HG03460 (cell line): ENCODE results near the gene LRRC3.
"Not testable (repeated sequence)": the region's sequence is repeated elsewhere in the genome, so short reads cannot be mapped to it uniquely, and the experiment has no call there.

Experiments
- ATAC-seq: cut with Tn5 transposase; IDR thresholded peaks from one replicate; pipeline ENCODE4 v1.9.1; 2021; ENCODE audit not compliant: unreplicated experiment

Gene LRRC3

DNA sequence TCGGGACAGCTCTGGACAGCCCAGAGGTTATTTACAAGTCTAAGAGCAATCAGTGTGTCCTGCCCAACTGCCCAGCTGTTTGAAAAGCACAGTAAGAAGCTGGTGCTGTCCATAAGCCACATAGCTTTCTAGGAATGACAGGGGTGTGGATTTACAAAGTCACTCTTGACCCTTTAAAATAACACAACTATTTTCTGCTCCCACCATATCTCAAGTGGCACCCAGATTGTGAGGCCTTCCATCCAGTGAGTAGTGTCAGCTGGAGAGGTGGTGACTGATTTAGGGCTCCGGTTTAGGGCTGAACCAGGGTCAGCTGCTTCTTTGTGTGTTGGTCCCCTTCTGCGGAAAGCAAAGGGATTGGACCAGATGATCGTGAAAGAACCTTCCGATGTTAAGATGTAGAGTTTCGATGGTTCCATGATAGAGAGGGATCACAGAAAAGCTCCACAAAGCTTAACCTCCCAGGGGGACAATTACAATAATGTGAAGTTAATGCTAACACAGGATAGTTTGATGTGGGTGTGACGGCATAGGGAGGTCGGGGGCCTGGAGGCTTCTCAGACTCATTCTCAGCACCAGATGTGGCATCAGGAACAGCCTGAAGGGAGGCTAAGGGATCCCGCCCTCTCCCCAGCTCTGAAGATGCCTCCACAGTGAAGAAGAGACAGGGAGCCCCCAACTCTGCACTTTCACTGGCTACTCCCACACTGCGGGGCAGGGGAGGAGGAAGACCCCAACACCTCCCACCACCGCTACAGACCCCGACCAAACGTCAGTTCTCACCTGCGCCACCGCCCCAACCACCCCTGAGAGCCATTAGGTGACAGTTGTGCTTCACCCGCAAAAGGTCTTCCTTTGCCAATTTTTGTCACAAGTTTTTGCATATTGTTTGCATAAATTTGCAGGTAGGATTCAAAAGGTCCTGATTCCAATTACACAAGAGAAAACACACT, 40.6 kb downstream of the LRRC3 start:
- no peak for ATAC-seq

- ATAC-seq: no peak
These were observed 41.5 kb downstream of the LRRC3 start for GRCh38 chr21:44496564-44497550.

GRCh38 chr21:44497703-44498126, 42.4 kb downstream of the LRRC3 start:
- no peak for ATAC-seq

GRCh38 chr21:44498280-44499210, 43.2 kb downstream of the LRRC3 start:
- ATAC-seq: no peak

- no peak for ATAC-seq
These were observed 43.9 kb downstream of the LRRC3 start for GRCh38 chr21:44499211-44499560.

DNA sequence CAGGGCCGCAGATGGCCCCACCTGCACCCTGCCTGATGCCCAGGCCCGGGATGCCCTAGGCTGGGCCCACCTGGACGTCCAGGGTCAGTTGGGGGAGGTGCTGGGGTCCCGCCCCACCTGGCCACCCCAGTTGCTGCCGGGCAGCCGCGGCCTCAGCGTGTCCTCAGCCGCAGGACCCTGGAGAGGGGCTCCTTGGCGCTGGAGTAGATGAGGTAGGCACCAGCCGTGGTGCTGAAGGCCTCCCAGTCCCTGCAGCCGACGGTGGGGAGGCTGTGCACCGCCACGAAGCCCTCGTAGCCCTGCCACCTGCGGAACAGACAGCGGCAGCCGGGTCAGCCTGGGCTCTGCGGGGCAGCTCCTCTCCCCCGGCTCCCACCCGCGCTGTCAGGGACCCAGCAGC, 44.3 kb downstream of the LRRC3 start:
- ATAC-seq: no peak

- no peak for ATAC-seq
These were observed 44.8 kb downstream of the LRRC3 start for GRCh38 chr21:44500111-44500510.

DNA sequence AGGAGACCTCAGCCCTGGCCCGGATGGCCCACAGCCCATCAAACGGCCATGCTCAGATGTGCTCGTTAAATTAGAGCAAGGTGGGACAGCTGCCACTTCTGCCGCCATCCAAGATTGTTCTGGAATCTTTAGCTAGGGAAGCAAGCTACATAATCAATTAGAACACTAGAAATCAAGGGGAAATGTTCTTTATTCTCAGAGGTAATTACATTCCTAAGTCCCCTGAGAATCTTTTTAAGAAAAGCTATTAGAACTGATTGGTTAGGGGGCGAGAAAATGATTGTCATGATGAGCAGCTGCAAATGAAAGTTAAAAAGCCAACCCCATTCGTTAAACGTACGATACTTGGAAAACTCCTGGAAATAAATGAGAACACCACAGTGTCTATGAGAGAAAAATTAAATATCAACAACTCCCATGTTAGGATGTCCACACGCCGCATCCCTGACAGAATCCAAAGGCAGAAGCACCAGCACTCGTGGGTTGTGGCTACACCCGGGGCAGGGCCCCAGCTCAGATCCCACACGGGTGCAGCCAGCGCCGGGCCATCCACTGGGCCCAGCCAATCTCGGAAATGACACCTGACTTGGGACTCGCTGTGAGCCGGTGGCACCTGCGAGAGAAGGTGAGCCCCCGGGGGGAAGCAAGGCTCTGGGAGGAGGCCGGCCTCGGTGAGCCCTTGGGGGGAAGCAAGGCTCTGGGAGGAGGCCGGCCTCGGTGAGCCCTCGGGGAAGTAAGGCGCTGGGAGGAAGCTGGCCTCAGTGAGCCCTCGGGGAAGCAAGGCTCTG, 47.1 kb downstream of the LRRC3 start:
- no peak for ATAC-seq

DNA sequence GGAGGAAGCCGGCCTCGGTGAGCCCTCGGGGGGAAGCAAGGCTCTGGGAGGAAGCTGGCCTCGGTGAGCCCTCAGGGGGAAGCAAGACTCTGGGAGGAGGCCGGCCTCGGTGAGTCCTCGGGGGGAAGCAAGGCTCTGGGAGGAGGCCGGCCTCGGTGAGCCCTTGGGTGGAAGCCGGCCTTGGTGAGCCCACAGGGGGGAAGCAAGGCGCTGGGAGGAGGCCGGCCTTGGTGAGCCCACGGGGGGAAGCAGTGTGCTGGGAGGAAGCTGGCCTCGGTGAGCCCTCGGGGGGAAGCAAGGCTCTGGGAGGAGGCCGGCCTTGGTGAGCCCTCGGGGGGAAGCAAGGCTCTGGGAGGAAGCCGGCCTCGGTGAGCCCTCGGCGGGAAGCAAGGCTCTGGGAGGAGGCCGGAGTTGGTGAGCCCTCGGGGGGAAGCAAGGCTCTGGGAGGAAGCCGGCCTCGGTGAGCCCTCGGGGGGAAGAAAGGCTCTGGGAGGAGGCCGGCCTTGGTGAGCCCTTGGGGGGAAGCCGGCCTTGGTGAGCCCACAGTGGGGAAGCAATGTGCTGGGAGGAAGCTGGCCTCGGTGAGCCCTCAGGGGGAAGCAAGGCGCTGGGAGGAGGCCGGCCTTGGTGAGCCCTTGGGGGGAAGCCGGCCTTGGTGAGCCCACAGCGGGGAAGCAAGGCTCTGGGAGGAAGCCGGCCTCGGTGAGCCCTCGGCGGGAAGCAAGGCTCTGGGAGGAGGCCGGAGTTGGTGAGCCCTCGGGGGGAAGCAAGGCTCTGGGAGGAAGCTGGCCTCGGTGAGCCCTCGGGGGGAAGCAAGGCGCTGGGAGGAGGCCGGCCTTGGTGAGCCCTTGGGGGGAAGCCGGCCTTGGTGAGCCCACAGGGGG, 47.9 kb downstream of the LRRC3 start:
- ATAC-seq: not testable (repeated sequence)

DNA sequence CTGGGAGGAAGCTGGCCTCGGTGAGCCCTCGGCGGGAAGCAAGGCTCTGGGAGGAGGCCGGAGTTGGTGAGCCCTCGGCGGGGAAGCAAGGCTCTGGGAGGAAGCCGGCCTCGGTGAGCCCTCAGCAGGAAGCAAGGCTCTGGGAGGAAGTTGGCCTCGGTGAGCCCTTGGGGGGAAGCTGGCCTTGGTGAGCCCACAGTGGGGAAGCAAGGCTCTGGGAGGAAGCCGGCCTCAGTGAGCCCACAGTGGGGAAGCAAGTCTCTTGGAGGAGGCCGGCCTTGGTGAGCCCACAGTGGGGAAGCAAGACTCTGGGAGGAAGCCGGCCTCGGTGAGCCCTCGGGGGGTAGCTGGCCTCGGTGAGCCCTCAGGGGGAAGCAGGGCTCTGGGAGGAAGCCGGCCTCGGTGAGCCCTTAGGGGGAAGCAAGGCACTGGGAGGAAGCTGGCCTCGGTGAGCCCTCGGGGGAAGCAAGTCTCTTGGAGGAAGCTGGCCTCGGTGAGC, 48.6 kb downstream of the LRRC3 start:
- ATAC-seq: no peak

GRCh38 chr21:44505673-44506278, 50.5 kb downstream of the LRRC3 start:
- no peak for ATAC-seq

DNA sequence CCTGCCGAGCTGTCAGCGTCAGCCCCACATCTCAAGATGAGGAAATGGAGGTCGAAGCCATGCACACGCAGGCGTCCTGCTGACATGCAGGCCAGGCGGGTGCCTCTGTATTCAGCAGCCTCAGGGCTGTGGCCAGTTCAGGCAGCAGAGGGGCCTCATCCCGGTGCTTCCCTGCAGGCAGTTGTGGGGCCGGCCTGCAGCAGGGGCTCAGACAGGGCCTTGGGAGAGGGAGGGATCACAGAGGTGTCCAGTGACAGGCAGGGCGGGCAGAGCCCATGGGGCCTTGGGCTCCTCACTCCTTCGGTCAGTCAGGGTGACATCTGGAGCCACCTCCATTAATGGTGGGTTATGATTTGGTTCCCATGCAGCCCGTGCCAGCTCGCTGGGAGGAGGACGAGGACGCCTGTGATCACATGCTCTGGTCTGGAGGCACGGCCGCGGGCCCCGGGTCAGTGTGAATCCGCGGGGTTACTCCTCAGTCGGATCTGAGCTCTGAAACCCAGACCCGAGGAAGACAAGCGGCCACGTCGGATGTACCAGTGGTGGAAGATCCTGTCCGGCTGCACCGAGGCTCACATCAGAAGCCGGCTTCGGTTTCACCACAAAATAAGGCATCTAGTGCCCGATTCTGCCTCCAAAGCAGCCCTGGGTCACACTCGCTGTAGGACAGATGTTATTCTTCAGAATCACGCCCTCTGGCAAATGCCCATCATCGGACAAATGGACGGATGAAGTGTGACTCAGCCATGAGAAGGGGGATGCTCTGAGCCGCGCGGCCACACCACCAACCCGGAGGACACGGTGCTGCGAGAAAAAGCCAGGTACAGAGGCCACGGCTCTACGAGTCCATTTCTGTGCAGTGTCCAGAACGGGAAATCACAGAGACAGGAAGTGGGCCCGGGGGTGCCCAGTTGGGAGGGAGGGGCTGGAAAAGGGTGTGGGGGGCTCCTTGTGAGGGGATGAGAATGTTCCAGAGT, 51.3 kb downstream of the LRRC3 start:
- no peak for ATAC-seq

GRCh38 chr21:44507673-44508425, 52.5 kb downstream of the LRRC3 start:
- no peak for ATAC-seq

DNA sequence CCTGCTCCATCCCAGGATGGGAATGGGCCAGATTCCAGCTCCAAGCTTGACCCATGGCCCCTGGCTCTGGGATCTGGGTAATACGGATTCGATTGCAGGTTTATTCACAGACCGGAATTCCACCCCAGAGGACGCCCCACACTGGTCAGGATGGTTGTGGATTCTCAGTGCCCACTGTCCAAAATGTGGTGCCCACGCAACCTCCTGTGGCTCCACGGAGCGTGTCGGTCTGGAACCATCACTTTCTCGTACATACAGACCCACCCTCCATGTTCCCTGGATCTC, 53.1 kb downstream of the LRRC3 start:
- no peak for ATAC-seq

DNA sequence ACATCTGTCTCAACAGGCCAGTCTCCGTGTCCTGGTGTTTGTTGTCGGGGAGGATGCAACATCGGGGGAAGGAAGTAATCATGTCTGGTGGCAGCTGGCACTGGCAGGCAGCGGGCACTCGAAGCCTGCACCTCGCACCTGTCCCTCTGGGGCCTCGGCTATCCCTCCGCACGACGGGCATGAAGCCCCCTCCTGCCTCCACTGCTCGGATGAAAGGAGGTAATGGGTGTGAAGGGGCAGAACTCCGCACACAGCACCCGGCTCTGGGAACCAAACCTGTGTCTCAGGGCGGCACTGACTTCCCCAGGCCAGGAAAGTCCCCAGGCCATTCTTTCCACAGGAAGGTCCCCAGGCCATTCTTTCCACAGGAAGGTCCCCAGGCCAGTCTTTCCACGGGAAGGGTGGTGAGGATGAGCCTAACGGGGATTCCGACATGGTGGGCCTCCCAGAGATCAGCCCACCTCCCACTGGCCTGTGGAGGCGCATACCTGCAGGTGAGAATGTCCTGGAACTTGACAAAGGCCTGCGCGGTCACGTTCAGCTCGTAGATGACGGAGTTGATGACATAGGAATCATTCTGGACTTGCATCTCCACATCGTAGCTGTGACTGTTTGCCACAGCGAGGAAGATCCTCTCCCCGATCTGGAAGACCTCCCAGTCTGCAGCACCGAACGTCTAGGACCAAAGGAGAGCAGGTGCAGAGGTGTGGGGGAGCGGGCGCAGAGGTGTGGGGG, 53.6 kb downstream of the LRRC3 start:
- ATAC-seq: no peak

DNA sequence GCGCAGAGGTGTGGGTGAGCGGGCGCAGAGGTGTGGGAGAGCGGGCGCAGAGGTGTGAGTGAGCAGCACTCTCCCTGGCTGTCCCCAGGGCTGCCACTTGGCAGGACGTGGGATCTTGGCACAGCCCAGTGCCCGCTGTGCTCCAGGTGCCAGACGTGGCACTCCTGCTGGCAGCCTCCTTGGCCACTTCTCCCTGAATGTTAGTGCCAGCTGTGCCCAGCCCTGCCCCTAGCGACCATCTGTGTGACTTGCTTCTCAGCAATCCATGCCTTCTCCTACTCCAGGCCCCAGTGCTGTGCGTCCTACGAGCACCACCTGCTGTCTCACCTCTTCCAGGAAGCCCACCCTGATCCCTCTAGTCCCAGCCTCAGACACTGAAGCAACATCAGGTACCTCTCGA, 54.2 kb downstream of the LRRC3 start:
- ATAC-seq: no peak
